Measurements from ENCODE around the gene KDM5B.
A peak's percentile ranks its signal among the peaks of the same experiment; 100 is the strongest.

Gene KDM5B

GRCh38 chr1:202807926-202808757, at the start of gene KDM5B (continued):
- TF ChIP-seq ATF2 (tag by site-specific recombination; IDR thresholded peaks at IDR 0.05; ENCODE audit: low read depth) (no peak), ZNF837 (tag by site-specific recombination; IDR thresholded peaks at IDR 0.05) (no peak), ZNF155 (tag by site-specific recombination; IDR thresholded peaks at IDR 0.05) (no peak), ZBTB11 (tag by site-specific recombination; conservative IDR thresholded peaks at IDR 0.05; ENCODE audit: low read depth) (0 out of 2 replicates have a peak, but pooled peaks have one; percentile 33), ZNF148 (tag by site-specific recombination; IDR thresholded peaks at IDR 0.05; ENCODE audit: borderline replicate concordance) (no peak), WT1 (tag by site-specific recombination; IDR thresholded peaks at IDR 0.05) (0 out of 2 replicates have a peak, but pooled peaks have one; percentile 37), ZFHX2 (tag by site-specific recombination; conservative IDR thresholded peaks at IDR 0.05) (peak; percentile 73), ZNF610 (tag by site-specific recombination; IDR thresholded peaks at IDR 0.05; ENCODE audit: borderline replicate concordance) (peak; percentile 69; the same call in 1 of the 2 replicates), KLF8 (tag by site-specific recombination; IDR thresholded peaks at IDR 0.05) (0 out of 2 replicates have a peak, but pooled peaks have one; percentile 96), ZNF76 (tag by site-specific recombination; IDR thresholded peaks at IDR 0.05; ENCODE audit: borderline replicate concordance, low read depth) (peak; percentile 54; the same call in 1 of the 2 replicates), ZSCAN16 (tag by site-specific recombination; IDR thresholded peaks at IDR 0.05) (no peak), ZNF518A (tag by site-specific recombination; conservative IDR thresholded peaks at IDR 0.05; ENCODE audit: low read depth) (no peak), ZNF10 (tag by site-specific recombination; IDR thresholded peaks at IDR 0.05) (no peak), TSHZ1 (tag by site-specific recombination; IDR thresholded peaks at IDR 0.05; ENCODE audit: borderline replicate concordance) (no peak), CTCF (tag by site-specific recombination; IDR thresholded peaks at IDR 0.05) (no peak), ZNF302 (tag by site-specific recombination; IDR thresholded peaks at IDR 0.05; ENCODE audit: low read depth) (no peak), ZNF561 (tag by site-specific recombination; IDR thresholded peaks at IDR 0.05; ENCODE audit: borderline replicate concordance) (0 out of 2 replicates have a peak, but pooled peaks have one; percentile 30), ZNF157 (tag by site-specific recombination; IDR thresholded peaks at IDR 0.05) (no peak), ZNF654 (tag by site-specific recombination; IDR thresholded peaks at IDR 0.05; ENCODE audit: low read depth) (no peak)

All from HEK293 (cell line).